PC-9 (cell line): ENCODE measurements around the gene SPDYE5. TPM values are rescaled to one million over a fixed set of nuclear protein-coding genes. Genes with fewer than 3 reads are reported as not detected.

Experiments used
- BruUV-seq: library from RNA; stranded (reverse); fragments of 400-500 nt; replicated peaks from 2 replicates; lab custom pipeline; 2021; lab: Mats Ljungman, UMichigan
- CTCF ChIA-PET: fragments of 300-600 bp; sonication (Branson Sonifier 250); formaldehyde crosslinking; loops from one replicate; lab custom pipeline; 2022; ENCODE audit warnings: antibody characterized with exemption; lab: Charles Lee
- POLR2A ChIA-PET: fragments of 300-600 bp; sonication (Branson Sonifier 250); formaldehyde crosslinking; loops from one replicate; lab custom pipeline; 2022; ENCODE audit warnings: antibody characterized with exemption; ENCODE audit not compliant: unreplicated experiment; lab: Charles Lee
- DNase-seq, 2 experiments: peaks; one replicate each; pipeline versions ENCODE4 v3.0.0 to v3.0.0-alpha.2; 2015 to 2022; ENCODE audit warnings: mixed read lengths in 1 of 2
- H2AFZ ChIP-seq: fragments of 200-600 bp; sonication (generic); 2 replicates; pipeline ENCODE4 v1.8.1; 2017; ENCODE audit warnings: antibody characterized with exemption
- H3F3A ChIP-seq: fragments of 200-600 bp; sonication (generic); 2 replicates; pipeline ENCODE4 v1.8.1; 2017; ENCODE audit warnings: antibody characterized with exemption, mild to moderate bottlenecking, low read depth; ENCODE audit not compliant: insufficient read depth
- H3K27ac ChIP-seq: fragments of 200-600 bp; sonication (generic); 2 replicates; pipeline ENCODE4 v1.6.1; 2016; ENCODE audit warnings: mixed run types
- H3K27me3 ChIP-seq: fragments of 200-600 bp; sonication (generic); 2 replicates; pipeline ENCODE4 v1.6.1; 2016; ENCODE audit warnings: low read depth, mixed run types; ENCODE audit not compliant: insufficient read depth
- H3K36me3 ChIP-seq: fragments of 200-600 bp; sonication (generic); 2 replicates; pipeline ENCODE4 v1.6.1; 2016; ENCODE audit warnings: low read depth, mixed run types
- H3K4me1 ChIP-seq: fragments of 200-600 bp; sonication (generic); replicated peaks from 2 replicates; pipeline ENCODE4 v1.6.1; 2016; ENCODE audit warnings: mixed run types; ENCODE audit not compliant: insufficient read depth
- H3K4me2 ChIP-seq: fragments of 200-600 bp; sonication (generic); 2 replicates; pipeline ENCODE4 v1.6.1; 2017; ENCODE audit warnings: mixed run types
- H3K4me3 ChIP-seq: fragments of 200-600 bp; sonication (generic); 2 replicates; pipeline ENCODE4 v1.6.1; 2016; ENCODE audit warnings: mixed run types
- H3K79me2 ChIP-seq: fragments of 200-600 bp; sonication (generic); 2 replicates; pipeline ENCODE4 v1.6.1; 2017; ENCODE audit warnings: low read depth, mixed run types
- H3K9me2 ChIP-seq: fragments of 200-600 bp; sonication (generic); 2 replicates; pipeline ENCODE4 v1.8.1; 2017; ENCODE audit warnings: mild to moderate bottlenecking; ENCODE audit not compliant: insufficient read depth
- H3K9me3 ChIP-seq: fragments of 200-600 bp; sonication (generic); 2 replicates; pipeline ENCODE4 v1.8.1; 2016; ENCODE audit warnings: low read depth; ENCODE audit not compliant: insufficient read depth
- H4K20me1 ChIP-seq: fragments of 200-600 bp; sonication (generic); 2 replicates; pipeline ENCODE4 v1.8.1; 2017; ENCODE audit not compliant: insufficient read depth
- EZH2 ChIP-seq: fragments of 200-600 bp; sonication (generic); IDR thresholded peaks from 2 replicates; pipeline ENCODE4 v1.8.0; 2017; ENCODE audit warnings: antibody characterized with exemption, low read depth
- intact Hi-C: fragments of 100-400 bp; cut with micrococcal nuclease; formaldehyde crosslinking; loops from one replicate; pipeline ENCODE4 v1.10.0; 2022; ENCODE audit not compliant: unreplicated experiment
- total RNA-seq: library from RNA; stranded (reverse); gene quantifications from 2 replicates; pipeline ENCODE4 v1.2.3, GENCODE V29; 2021
- TF ChIP-seq, protein P1 (sequence below): fragments of 200-600 bp; sonication (generic); conservative IDR thresholded peaks from 2 replicates; pipeline ENCODE4 v1.6.1; 2017; ENCODE audit warnings: mixed run types, antibody characterized with exemption, mild to moderate bottlenecking, moderate library complexity

Gene SPDYE5
- total RNA-seq, 1 experiment from 2014 or later, result not detected

DNA sequence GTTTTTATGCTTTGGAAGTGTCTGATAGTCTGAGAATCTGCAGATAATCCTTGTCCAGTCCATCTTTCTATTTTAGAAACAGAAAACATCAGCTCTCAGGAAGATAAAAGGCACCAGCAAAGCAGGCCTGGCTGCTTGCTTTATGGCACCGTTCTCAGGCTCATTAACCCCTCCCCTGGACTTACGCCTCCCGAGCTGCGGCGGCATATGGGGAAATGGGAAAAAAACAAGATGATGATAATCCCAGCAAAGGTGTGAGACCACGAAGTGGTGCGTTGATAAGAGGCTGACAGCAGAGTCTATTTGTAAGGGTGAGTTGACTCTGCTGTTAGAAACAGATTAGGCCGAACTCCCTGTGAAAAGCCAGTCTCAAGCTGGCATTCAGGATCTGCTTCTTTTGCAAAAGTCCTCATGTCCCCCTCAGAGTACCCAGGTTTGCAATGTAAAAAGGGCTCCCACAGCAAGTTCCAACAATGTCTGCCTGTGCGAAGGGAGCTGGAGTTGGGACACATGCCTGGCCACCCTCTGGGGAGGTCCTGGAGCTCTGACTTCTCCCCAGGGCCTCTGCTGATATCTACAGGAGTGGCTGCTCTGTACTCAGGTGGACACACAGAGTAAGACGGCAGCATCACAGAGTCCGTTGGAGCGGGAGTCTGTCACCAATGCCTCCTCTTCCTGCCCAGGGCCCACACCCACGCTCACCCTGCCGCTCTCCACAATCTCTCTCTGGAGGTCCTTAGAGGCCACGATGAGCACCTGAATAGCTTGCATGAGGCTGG, 54.3 kb downstream of the SPDYE5 start:
- CTCF ChIA-PET, result no interaction called here
- POLR2A ChIA-PET, result no interaction called here

More for the DNA sequence above, 54.3 kb downstream of the SPDYE5 start:
- no peak overlapping the region for H2AFZ ChIP-seq
- no peaks in the 10 kb centered on the region for H3F3A ChIP-seq
- H3K36me3 ChIP-seq, result no peaks in the 10 kb centered on the region
- no peak overlapping the region for H3K27ac ChIP-seq
- H3K4me3 ChIP-seq, result no peak overlapping the region
- H3K9me2 ChIP-seq, result no peaks in the 10 kb centered on the region
- H3K27me3 ChIP-seq, result no peaks in the 10 kb centered on the region
- no peak overlapping the region for H3K4me2 ChIP-seq
- BruUV-seq, result no TSS peak
- no peaks in the 10 kb centered on the region for H3K4me1 ChIP-seq
- intact Hi-C loops, result no loop called here
- TF ChIP-seq EZH2, result no peak
- TF ChIP-seq, protein P1, sequence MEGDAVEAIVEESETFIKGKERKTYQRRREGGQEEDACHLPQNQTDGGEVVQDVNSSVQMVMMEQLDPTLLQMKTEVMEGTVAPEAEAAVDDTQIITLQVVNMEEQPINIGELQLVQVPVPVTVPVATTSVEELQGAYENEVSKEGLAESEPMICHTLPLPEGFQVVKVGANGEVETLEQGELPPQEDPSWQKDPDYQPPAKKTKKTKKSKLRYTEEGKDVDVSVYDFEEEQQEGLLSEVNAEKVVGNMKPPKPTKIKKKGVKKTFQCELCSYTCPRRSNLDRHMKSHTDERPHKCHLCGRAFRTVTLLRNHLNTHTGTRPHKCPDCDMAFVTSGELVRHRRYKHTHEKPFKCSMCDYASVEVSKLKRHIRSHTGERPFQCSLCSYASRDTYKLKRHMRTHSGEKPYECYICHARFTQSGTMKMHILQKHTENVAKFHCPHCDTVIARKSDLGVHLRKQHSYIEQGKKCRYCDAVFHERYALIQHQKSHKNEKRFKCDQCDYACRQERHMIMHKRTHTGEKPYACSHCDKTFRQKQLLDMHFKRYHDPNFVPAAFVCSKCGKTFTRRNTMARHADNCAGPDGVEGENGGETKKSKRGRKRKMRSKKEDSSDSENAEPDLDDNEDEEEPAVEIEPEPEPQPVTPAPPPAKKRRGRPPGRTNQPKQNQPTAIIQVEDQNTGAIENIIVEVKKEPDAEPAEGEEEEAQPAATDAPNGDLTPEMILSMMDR, result no peak
- H3K79me2 ChIP-seq, result no peaks in the 10 kb centered on the region
- H4K20me1 ChIP-seq, result no peaks in the 10 kb centered on the region
- no peaks in the 10 kb centered on the region for H3K9me3 ChIP-seq
- no peak for DNase-seq

Other genes starting within 250 kb of the SPDYE5 start
- 16.7 and 24.3 TPM in 2 replicates for gene TRIM73, start 96.7 kb upstream of the SPDYE5 start, total RNA-seq
- 49.2 and 53.3 TPM in 2 replicates for gene POM121C, start 6.0 kb upstream of the SPDYE5 start, total RNA-seq
- gene HIP1, start 246.6 kb downstream of the SPDYE5 start, total RNA-seq, result 32.0 and 35.8 TPM in 2 replicates